Thyroid gland (tissue), 4 donors: ENCODE data around the gene P2RX1. TPM values are rescaled to one million over a fixed set of nuclear protein-coding genes. Genes with fewer than 3 reads are reported as not detected.
"Not testable (repeated sequence)": the region's sequence is repeated elsewhere in the genome, so short reads cannot be mapped to it uniquely, and the experiment has no call there.

Source experiments
- DNase-seq, 2 donors: peaks; one replicate each; pipeline ENCODE4 v3.0.0-alpha.2; 2019
- H3K27ac ChIP-seq, 3 donors: fragments of 200-600 bp; sonication (generic); 1 replicate in 2 of 3; 2 replicates in 1 of 3; pipeline ENCODE4 v1.5.1; 2016 to 2019; ENCODE audit warnings: mild to moderate bottlenecking in 1 of 3, moderate library complexity in 1 of 3
- H3K27me3 ChIP-seq: fragments of 200-600 bp; sonication (generic); one replicate; pipeline ENCODE4 v1.5.1; 2019
- H3K36me3 ChIP-seq, 2 donors: fragments of 200-600 bp; sonication (generic); one replicate each; pipeline ENCODE4 v1.5.1; 2016 to 2019
- H3K4me1 ChIP-seq, 2 donors: fragments of 200-600 bp; sonication (generic); one replicate each; pipeline ENCODE4 v1.5.1; 2017 to 2019
- H3K4me3 ChIP-seq, 3 donors: fragments of 200-600 bp; sonication (generic); replicated peaks in 1 of 3; 1 replicate in 2 of 3; 2 replicates in 1 of 3; pipeline ENCODE4 v1.5.1; 2016; ENCODE audit warnings: mild to moderate bottlenecking in 1 of 3
- H3K9me3 ChIP-seq: fragments of 200-600 bp; sonication (generic); one replicate; pipeline ENCODE4 v1.5.1; 2017
- CTCF ChIP-seq, 6 experiments: fragments of 200-600 bp in 3 of 6; fragments of 450-650 bp in 3 of 6; sonication (generic) in 3 of 6; IDR thresholded peaks; one replicate each; pipeline ENCODE4 v1.5.1; 2016 to 2019; ENCODE audit warnings: antibody characterized with exemption in 6 of 6, mild to moderate bottlenecking in 2 of 6, inconsistent platforms in 1 of 6, moderate library complexity in 1 of 6
- POLR2A ChIP-seq, 2 donors: fragments of 450-650 bp; IDR thresholded peaks; one replicate each; pipeline ENCODE4 v1.6.1; 2017; ENCODE audit warnings: antibody characterized with exemption in 2 of 2, mild to moderate bottlenecking in 2 of 2, moderate library complexity in 1 of 2
- whole genome bisulfite sequencing, 2 donors: methylation state at CpG; one replicate each; pipeline ENCODE4 v1.1.5; 2017; 5-methylcytosine and 5-hydroxymethylcytosine counted together
- intact Hi-C: fragments of 100-400 bp; cut with DNase I; formaldehyde crosslinking; loops from one replicate; pipeline ENCODE4 v1.15.1; 2023
- total RNA-seq, 4 donors: library from RNA; depleted of rRNA; stranded (reverse); fragments of >200 nt; gene quantifications; one replicate each; pipeline ENCODE4 v1.2.3, GENCODE V29; 2016

P2RX1 gene
- total RNA-seq, 4 donors from 2014 or later = 0.11 to 0.54 (median 0.21) TPM; not detected in 1

DNA sequence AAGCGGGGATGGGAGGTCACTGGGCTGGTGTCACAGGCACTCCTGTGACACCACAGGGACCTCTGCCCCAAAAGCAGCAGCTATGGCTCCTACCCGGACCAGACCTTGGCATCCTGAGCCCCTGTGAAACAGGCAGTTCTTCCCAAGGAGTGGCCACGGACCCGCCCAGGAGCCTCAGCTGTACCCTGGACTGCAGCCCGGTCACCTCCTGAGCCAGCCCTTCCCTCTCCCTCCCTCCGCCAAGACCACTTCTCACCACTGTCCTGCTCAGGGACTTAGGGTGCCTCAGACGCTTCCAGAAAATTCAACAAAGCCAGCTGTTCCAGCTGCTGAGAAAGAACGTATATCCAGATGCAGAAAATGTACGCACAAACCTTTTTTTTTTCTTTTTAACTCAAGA lies 56.3 kb downstream of the P2RX1 start:
- Histone ChIP-seq H3K27me3 (no peaks in the 10 kb centered on the region), H3K4me3 (no peak overlapping the region), H3K9me3 (no peaks in the 10 kb centered on the region), H3K36me3 (peaks cover 0 to 11% of the 10 kb centered on the region in 2 donors), H3K4me1 (peaks cover 3 to 4% of the 10 kb centered on the region in 2 donors), H3K27ac (no peak overlapping the region)
- TF ChIP-seq CTCF (IDR thresholded peaks at IDR 0.05) (no peak), POLR2A (IDR thresholded peaks at IDR 0.05) (no peak)
- WGBS, 2 donors = 89 to 90% methylated on average over 7 to 9 of the region's 9 CpGs
- DNase-seq = no peak
- intact Hi-C loops = loop anchor here (5.0 to 10.0 kb wide), 2 partner anchors 52 to 205 kb away; no protein-coding TSS in a partner anchor

GRCh38 chr17:3857261-3858105 lies 58.8 kb downstream of the P2RX1 start:
- H3K4me3 ChIP-seq = no peak overlapping the region
- TF ChIP-seq CTCF (IDR thresholded peaks at IDR 0.05) (no peak), POLR2A (IDR thresholded peaks at IDR 0.05) (no peak)
- H3K4me1 ChIP-seq = peaks cover 0 to 6% of the 10 kb centered on the region in 2 donors
- no peaks in the 10 kb centered on the region for H3K27me3 ChIP-seq
- intact Hi-C loops = no loop called here
- DNase-seq = no peak
- H3K27ac ChIP-seq = no peak overlapping the region
- no peaks in the 10 kb centered on the region for H3K9me3 ChIP-seq
- 83 to 90% methylated on average over 12 to 16 of the region's 16 CpGs for WGBS, 2 donors
- peaks cover 0 to 11% of the 10 kb centered on the region in 2 donors for H3K36me3 ChIP-seq

- 100% methylated on average over 2 of the region's 36 CpGs; no CpG with 5 or more reads in 1 of the 2 donors for WGBS, 2 donors
- H3K27me3 ChIP-seq, DNase-seq, H3K27ac ChIP-seq, intact Hi-C loops, H3K9me3 ChIP-seq, H3K4me3 ChIP-seq, H3K4me1 ChIP-seq, H3K36me3 ChIP-seq: not testable (repeated sequence)
Measured at GRCh38 chr17:3854204-3854603, 62.1 kb downstream of the P2RX1 start.

GRCh38 chr17:3852561-3852960 lies 63.7 kb downstream of the P2RX1 start:
- no peak overlapping the region for H3K27ac ChIP-seq
- H3K27me3 ChIP-seq = no peaks in the 10 kb centered on the region
- no peak overlapping the region for H3K4me3 ChIP-seq
- 84 to 86% methylated on average over 10 of the region's 10 CpGs for WGBS, 2 donors
- H3K36me3 ChIP-seq = no peaks in the 10 kb centered on the region
- H3K4me1 ChIP-seq = peaks cover 0 to 6% of the 10 kb centered on the region in 2 donors
- intact Hi-C loops = no loop called here
- TF ChIP-seq POLR2A (IDR thresholded peaks at IDR 0.05) = no peak
- TF ChIP-seq CTCF (IDR thresholded peaks at IDR 0.05) = no peak
- no peak for DNase-seq
- H3K9me3 ChIP-seq = no peaks in the 10 kb centered on the region

DNA sequence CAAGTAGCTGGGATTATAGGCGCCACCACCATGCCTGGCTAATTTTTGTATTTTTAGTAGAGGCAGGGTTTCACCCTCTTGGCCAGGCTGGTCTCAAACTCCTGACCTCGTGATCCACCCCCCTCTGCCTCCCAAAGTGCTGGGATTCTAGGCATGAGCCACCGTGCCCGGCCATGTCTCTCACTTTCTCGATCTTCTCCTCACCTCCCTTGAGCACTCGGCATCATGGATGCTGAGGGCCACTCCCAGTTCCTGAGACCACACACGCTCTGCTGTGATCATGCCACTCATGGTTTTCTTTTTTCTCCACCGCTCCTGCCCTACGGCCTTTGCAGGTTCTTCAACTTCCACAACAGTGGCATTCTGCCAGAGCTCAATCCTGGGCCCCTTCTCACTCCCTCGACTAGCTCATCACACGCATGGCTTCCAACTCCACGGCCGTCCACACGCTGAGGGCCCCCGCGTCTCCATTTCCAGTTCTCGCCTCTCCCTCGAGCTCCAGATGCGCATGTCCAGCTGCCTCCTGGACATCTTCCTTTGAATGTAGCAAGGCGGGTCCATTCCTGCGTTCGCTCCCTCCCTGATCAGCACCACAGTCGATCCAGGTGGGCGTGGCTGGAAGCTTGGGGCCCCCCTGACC lies 64.7 kb downstream of the P2RX1 start:
- no peak for DNase-seq
- Histone ChIP-seq H3K27ac (no peak overlapping the region), H3K27me3 (no peaks in the 10 kb centered on the region), H3K4me3 (no peak overlapping the region), H3K9me3 (no peaks in the 10 kb centered on the region), H3K4me1 (peaks cover 0 to 6% of the 10 kb centered on the region in 2 donors), H3K36me3 (no peaks in the 10 kb centered on the region)
- 56 to 61% methylated on average over 24 of the region's 24 CpGs for WGBS, 2 donors
- TF ChIP-seq CTCF (IDR thresholded peaks at IDR 0.05) = no peak
- no peak for TF ChIP-seq POLR2A (IDR thresholded peaks at IDR 0.05)
- intact Hi-C loops = no loop called here
